T-helper 17 cell (primary cell): ENCODE results near the gene B3GALT2. TPM values are rescaled to one million over a fixed set of nuclear protein-coding genes. Genes with fewer than 3 reads are reported as not detected.

Experiments
- total RNA-seq, 4 donors: library from RNA in 2 of 4; stranded (reverse) in 2 of 4; gene quantifications; one replicate each; pipeline ENCODE4 v1.2.3 and lab custom pipeline; 2022 to 2026

Gene B3GALT2
- total RNA-seq, 2 donors from 2014 or later = 3.3 to 6.0 TPM

Other genes with a start within 250 kb of the B3GALT2 start
- 10 to 100 TPM; 15.5 to 18.9 TPM for gene UCHL5, start 127.3 kb downstream of the B3GALT2 start, total RNA-seq
- gene RO60, start 127.0 kb downstream of the B3GALT2 start, total RNA-seq = 10 to 100 TPM; 44.0 to 58.2 TPM
- gene GLRX2, start 81.2 kb downstream of the B3GALT2 start, total RNA-seq = 1 to 10 TPM; 7.0 to 7.8 TPM
- 10 to 100 TPM; 73.2 to 84.9 TPM for gene CDC73, start 64.6 kb downstream of the B3GALT2 start, total RNA-seq